NCI-H2196 treated with DMSO at 0.1 percent for 48 hours (cell line): ENCODE data around the gene GAR1.
A peak's percentile ranks its signal among the peaks of the same experiment; 100 is the strongest.
"Not testable (repeated sequence)": the region's sequence is repeated elsewhere in the genome, so short reads cannot be mapped to it uniquely, and the experiment has no call there.

Experiments
- DNase-seq: peaks from one replicate; lab custom pipeline; 2025; ENCODE audit not compliant: unreplicated experiment; lab: John Stamatoyannopoulos, UW

Gene GAR1

DNA sequence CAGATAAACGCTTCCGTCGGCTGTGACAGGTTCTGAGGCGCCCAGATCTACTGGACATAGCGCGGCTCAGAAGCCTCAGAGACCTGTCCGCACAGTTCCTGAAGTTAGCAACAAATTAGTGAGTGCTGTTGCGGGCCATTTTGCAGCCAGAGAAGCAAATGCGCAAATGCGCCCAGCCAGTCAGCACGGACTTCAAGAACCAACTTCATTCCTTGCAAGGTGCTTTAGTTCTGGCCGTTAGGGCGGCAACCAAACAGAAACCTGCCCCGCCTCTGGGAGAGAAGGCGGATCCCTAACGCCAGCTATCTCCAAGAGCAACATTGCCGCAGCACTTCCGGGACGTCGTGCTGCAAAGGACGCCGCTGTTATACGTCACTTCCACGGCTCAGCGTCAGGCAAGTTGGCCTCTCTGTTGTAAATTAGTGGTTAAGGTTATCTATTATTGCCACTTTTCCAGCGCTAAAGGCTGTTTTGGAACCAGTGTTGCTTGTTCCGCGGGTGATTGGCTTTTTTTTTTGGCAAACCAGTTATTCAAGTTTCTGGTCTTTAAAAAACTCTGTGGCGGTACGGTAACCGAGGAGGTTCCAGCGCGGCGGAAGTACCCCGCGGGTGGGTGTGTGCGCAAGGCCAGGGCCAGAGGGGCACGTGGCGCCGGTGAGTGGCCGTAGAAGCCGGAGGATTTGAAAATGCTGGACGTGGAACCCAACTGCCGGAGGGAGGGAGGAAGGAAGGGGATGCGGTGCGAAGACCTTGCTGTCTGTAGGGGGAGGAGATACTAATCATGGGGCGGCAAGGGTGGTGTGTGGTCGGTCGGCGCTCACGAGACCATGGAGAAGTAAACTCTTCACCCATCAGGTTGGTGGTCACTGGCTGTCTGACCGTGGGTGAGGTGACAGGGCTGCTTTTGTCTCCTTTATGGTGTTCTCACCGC, at the start of gene GAR1:
GAR1 (plus strand) TSS at position 612 of the 931 bp plus-strand sequence. CDS start 403 bp downstream, outside the sequence.
- DNase-seq = peak; percentile 85

DNA sequence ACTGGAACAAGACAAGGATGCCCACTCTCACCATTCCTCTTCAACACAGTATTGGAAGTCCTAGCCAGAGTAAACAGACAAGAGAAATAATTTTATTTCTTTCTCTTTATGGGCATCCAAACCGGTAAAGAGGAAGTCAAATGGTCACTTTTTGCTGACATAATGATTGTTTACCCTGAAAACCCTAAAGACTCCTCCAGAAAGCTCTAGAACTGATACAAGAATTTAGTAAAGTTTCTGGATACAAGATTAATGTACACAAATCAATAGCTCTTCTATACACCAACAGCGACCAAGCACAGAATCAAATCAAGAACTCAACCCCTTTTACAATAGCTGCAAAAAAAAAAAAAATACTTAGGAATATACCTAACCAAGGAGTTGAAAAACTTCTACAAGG, 33.5 kb upstream of the GAR1 start:
- DNase-seq = not testable (repeated sequence)

DNA sequence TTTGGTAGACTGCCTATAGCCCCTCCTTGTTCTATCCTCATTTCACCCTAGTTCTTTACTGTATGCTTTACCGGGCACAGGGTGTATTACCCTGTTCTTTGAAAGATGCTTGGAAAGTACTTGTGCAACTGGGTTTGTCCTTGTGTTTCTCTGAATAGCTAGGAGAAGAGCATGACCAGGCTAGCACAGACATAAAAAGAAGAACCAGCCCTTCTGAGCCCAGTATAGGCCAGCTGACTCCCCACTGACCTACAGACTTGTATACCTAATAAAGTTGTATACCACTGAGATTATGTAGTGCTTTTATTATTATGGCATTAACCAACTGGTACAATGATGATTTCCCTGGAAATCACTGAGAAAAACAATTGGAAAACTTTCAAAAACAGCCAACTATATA, 28.7 kb upstream of the GAR1 start:
- DNase-seq = no peak

DNA sequence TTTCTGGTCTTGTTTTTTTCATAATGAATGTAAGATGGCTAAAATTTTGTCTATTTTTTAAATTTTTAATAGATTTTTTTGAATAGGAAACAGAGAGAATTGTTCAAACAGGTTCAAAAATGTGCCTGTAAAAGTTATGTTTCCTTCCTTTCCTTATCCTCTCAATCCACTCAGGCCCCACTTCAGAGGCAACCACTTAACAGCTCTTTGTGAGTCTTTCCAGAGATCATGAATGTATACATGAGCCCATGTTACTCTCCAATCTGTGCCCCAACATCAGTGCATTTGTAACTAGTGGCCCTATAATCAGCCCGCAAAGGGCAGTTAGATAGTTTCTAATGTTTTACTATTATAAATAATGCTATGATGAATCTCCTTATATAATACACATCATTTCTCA, 27.8 kb upstream of the GAR1 start:
- DNase-seq = no peak

- DNase-seq = no peak
Observed at GRCh38 chr4:109795059-109795458, 20.5 kb upstream of the GAR1 start.

DNA sequence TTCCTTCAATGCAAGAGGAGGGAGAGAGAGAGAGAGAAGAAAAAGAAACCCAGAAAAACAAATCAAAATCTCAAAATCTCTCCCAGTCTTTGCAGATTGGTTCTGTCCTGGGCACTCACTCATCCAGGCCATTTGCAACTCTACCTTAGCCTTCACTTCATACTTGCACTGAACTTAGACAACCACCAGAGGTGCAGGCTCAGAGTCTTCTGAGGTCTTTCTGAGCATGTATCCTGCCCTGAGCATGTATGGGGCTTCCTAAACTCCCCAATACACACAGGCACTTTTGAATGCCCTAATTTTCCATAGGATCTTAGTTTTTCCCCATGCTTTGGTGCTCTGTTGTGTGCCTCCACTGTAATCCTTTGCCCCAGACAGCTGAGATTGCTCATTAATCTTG, 16.7 kb upstream of the GAR1 start:
- DNase-seq = no peak

GRCh38 chr4:109801099-109801789, 14.3 kb upstream of the GAR1 start:
- DNase-seq = no peak

DNA sequence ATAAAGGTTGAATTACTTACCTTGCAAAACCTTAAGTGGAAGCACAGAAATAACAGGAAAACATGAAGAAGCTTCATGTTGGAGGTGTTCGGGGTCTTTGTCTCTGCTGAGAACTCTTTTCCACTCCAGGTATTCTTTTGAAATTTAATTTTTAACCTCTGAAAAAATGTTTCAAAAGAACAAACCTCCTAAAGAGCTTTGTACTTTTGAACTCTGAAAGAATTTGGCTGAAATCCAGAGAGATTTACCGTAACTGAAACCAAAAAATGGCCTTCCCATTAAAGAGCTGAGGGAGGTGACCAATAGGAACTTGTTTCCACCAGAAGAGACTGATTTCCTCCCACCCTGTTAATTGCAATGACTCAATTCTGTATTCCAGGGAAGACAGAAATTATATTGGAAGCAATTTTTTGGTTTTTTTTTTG, 13.7 kb upstream of the GAR1 start, which contains the start of gene CFI:
CFI (minus strand) TSS at position 105 of the 425 bp plus-strand sequence; CDS start at position 77, 28 bp downstream.
- no peak for DNase-seq

GRCh38 chr4:109803924-109804571, 11.5 kb upstream of the GAR1 start:
- no peak for DNase-seq

GRCh38 chr4:109809655-109810054, 5.9 kb upstream of the GAR1 start:
- DNase-seq = no peak

DNA sequence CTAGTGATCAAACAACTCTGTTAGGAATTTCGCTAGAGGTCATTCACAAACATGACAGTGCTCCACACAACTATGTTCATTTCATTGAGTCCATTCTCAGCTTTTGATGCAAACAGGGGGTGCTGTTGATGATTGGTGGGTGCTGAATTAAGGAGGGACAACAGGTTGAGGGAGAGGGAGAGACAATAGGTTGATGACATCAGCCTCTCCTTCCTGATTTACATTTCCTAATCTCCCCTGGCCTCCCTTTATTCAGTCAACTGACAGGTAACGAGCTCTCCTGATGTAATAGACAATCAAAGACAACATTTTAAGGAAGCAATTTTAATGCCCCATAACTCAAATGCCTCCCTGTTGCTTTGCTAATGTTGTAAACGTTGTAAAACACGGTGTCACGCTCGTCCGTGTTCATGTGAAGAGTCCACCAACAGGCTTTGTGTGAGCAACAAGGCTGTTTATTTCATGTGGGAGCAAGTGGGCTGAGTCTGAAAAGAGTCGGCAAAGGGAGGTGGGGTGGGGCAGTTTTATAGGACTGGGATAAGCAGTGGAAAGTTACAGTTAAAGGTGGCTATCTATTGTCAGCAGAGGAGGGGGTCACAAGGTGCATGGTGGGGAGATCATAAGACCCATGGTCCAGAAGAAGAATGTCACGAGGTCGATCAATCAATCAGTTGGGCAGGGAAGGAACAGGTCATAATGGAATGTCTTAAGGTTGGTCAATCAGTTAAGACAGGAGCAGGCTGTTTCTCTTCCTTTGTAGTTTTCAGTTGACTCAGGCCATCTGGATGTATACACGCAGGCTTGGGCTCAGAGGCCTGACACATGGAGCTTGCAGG, 4.8 kb upstream of the GAR1 start:
- no peak for DNase-seq

DNA sequence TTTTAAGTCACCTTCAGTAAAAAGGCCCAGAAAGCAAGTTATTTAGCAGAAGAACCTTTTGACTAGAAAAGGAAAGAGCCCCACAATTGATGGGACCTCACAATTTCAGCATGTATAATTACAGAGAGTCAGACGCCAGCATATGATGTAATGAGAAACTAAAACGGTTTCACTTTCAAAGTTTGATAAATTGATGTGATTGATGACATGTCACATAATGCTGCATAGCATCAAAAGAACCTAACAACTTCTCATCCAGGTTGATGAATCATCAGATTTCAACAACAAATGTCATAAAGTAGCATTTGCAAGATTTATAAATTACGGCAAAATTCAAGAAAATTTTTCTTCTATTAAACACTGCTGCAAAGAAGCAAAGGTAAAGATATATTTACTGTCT, 3.9 kb upstream of the GAR1 start:
- DNase-seq = no peak

DNA sequence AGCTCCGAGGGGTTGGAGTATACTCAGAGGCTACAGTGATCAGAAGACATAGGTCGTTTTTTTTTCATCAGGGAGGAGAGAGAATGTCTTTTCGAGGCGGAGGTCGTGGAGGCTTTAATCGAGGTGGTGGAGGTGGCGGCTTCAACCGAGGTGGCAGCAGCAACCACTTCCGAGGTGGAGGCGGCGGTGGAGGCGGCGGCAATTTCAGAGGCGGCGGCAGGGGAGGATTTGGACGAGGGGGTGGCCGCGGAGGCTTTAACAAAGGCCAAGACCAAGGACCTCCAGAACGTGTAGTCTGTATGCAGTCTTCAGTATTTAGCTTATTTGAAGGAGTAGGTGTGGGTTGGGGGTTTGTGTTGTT, 500 bp downstream of the GAR1 start:
- DNase-seq = no peak

GRCh38 chr4:109816894-109817293, 1.3 kb downstream of the GAR1 start:
- no peak for DNase-seq

DNA sequence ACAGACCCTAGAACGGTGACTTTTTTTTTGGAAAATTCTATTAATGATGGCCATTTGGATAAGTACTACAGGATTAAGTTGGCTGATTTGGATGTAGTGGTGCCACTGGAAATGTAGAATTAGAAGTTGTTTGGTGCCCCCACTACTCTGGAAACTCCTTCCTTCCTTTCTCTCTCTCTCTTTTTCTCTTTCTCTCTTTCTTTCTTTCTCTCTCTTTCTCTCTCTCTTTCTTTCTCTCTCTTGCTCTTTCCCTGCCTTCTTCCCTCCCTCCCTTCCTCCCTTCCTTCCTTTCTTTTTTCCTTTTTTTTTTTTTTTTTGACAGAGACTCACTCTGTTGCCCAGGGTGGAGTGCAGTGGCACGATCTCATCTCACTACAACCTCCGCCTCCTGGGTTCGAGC, 2.7 kb downstream of the GAR1 start:
- no peak for DNase-seq

GRCh38 chr4:109820563-109820962, 5.0 kb downstream of the GAR1 start:
- DNase-seq = no peak

GRCh38 chr4:109821185-109821584, 5.6 kb downstream of the GAR1 start:
- DNase-seq = no peak

GRCh38 chr4:109826719-109827118, 11.2 kb downstream of the GAR1 start:
- DNase-seq = no peak

- DNase-seq = no peak
Observed at GRCh38 chr4:109827672-109828071, 12.1 kb downstream of the GAR1 start, which contains the start of gene RRH. Gene RRH (plus strand): TSS chr4:109827972. CDS start chr4:109828028, 56 bp downstream.

- no peak for DNase-seq
Observed at GRCh38 chr4:109833756-109834155, 18.2 kb downstream of the GAR1 start.

DNA sequence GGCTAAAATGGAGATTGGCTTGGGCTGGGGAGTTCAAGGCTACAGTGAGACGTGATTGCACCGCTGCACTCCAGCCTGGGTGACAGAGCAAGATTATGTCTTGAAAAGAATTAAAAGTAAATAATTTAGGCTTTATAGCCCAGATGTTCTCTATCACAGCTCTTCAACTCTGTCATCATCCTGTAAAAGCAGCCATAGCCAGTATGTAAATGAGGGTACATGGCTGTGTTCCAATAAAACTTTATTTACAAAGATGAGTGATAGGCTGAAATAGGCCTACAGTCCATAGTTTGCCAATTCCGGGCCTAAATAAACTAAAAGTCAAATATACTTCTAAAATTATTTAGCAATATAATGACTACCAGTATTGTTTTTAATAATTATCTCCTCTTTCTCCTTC, 21.4 kb downstream of the GAR1 start:
- no peak for DNase-seq
